Activated CD4-positive, CD25-positive, alpha-beta regulatory T cell treated with anti-CD3 and anti-CD28 coated beads, Interleukin-2, amount 50 U/mL, for 16 hours (primary cell): ENCODE data around the gene TMEM131.
"Not testable (repeated sequence)": the region's sequence is repeated elsewhere in the genome, so short reads cannot be mapped to it uniquely, and the experiment has no call there.

Experiments
- DNase-seq: peaks from one replicate; pipeline ENCODE4 v3.0.0-alpha.2; 2020; ENCODE audit warnings: low read depth, low spot score

TMEM131 gene

GRCh38 chr2:97724501-97724900 is 271.2 kb downstream of the TMEM131 start:
- DNase-seq, result no peak

GRCh38 chr2:97724073-97724410 is 271.7 kb downstream of the TMEM131 start:
- DNase-seq, result no peak

GRCh38 chr2:97723156-97724072 is 272.3 kb downstream of the TMEM131 start:
- DNase-seq, result no peak

GRCh38 chr2:97722227-97722626 is 273.5 kb downstream of the TMEM131 start:
- DNase-seq, result no peak

GRCh38 chr2:97720746-97721145 is 275.0 kb downstream of the TMEM131 start:
- no peak for DNase-seq

GRCh38 chr2:97719362-97720155 is 276.2 kb downstream of the TMEM131 start:
- no peak for DNase-seq

GRCh38 chr2:97718942-97719341 is 276.8 kb downstream of the TMEM131 start:
- DNase-seq, result no peak

- DNase-seq, result peak; percentile 55
Measured at GRCh38 chr2:97718051-97718882, 277.5 kb downstream of the TMEM131 start.

- no peak for DNase-seq
Measured at GRCh38 chr2:97717613-97717995, 278.1 kb downstream of the TMEM131 start.

GRCh38 chr2:97716695-97717612 is 278.8 kb downstream of the TMEM131 start:
- DNase-seq, result no peak

- no peak for DNase-seq
Measured at GRCh38 chr2:97715951-97716694, 279.6 kb downstream of the TMEM131 start.

GRCh38 chr2:97714950-97715652 is 280.6 kb downstream of the TMEM131 start:
- DNase-seq, result no peak

- no peak for DNase-seq
Measured at GRCh38 chr2:97714084-97714949, 281.4 kb downstream of the TMEM131 start.

- no peak for DNase-seq
Measured at GRCh38 chr2:97713296-97714083, 282.3 kb downstream of the TMEM131 start, which contains the start of gene ZAP70. Gene ZAP70 (plus strand): TSS chr2:97713576. CDS start chr2:97724037, 10,461 bp downstream.

GRCh38 chr2:97712693-97713295 is 283.0 kb downstream of the TMEM131 start:
- DNase-seq, result no peak

- not testable (repeated sequence) for DNase-seq
Measured at GRCh38 chr2:97712175-97712574, 283.6 kb downstream of the TMEM131 start.

- DNase-seq, result no peak
Measured at GRCh38 chr2:97711394-97711711, 284.4 kb downstream of the TMEM131 start.
